HL-60 (cell line): ENCODE measurements around the gene TMEM44.

Experiments used
- GABPA ChIP-seq: IDR thresholded peaks from 2 replicates; pipeline ENCODE4 v1.6.1; 2012; ENCODE audit warnings: low read depth
- POLR2AphosphoS5 ChIP-seq: IDR thresholded peaks from 2 replicates; pipeline ENCODE4 v1.6.1; 2012; ENCODE audit warnings: low read depth
- REST ChIP-seq: IDR thresholded peaks from 2 replicates; pipeline ENCODE4 v1.6.1; 2012; ENCODE audit warnings: low read depth; ENCODE audit not compliant: insufficient replicate concordance
- SPI1 ChIP-seq: IDR thresholded peaks from 2 replicates; pipeline ENCODE4 v1.6.1; 2012; ENCODE audit warnings: low read depth, mild to moderate bottlenecking, borderline replicate concordance
- TF ChIP-seq, protein P1 (sequence below): IDR thresholded peaks from one replicate; pipeline ENCODE4 v1.5.1; 2011; ENCODE audit warnings: low read length, control low read depth, inconsistent platforms; ENCODE audit not compliant: insufficient read depth

DNA sequence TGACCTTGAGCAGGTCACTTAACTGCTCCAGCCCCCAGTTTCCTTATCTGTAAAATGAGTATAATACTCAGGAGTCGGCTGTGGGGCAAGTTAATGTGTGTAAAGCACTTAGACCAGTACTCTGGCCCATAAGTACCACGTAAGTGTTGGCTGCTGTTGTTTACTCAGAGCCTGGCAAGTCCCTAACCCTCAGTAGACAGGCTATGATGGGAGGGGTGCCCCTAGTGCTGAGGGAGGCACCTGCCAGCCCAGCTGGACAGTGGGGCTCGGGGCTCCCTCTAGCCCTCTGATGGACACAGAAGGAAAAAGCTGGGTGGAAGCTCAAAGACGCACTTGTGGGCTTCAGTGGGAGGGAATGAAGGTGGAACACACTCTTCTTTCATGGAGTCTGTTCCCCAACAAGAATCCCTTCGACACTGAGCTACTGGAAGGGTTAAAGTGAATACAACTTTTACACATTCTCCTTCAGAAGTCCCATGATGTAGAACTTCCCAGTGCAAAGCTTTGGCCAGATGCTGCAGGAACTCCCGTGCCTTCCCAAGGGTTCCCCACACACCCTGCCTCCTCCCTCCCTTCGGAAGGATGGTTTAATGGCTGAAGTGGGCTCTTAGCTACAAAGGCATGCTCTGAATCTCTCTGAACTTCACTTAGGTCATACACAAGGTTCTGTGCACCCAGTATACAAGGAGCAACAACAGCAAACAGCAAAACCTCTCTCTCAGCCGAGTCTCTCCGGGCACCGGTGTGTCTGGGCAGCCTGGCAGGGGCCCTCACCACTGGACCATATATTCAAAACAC is 25.4 kb downstream of the TMEM44 start:
- TF ChIP-seq, protein P1, sequence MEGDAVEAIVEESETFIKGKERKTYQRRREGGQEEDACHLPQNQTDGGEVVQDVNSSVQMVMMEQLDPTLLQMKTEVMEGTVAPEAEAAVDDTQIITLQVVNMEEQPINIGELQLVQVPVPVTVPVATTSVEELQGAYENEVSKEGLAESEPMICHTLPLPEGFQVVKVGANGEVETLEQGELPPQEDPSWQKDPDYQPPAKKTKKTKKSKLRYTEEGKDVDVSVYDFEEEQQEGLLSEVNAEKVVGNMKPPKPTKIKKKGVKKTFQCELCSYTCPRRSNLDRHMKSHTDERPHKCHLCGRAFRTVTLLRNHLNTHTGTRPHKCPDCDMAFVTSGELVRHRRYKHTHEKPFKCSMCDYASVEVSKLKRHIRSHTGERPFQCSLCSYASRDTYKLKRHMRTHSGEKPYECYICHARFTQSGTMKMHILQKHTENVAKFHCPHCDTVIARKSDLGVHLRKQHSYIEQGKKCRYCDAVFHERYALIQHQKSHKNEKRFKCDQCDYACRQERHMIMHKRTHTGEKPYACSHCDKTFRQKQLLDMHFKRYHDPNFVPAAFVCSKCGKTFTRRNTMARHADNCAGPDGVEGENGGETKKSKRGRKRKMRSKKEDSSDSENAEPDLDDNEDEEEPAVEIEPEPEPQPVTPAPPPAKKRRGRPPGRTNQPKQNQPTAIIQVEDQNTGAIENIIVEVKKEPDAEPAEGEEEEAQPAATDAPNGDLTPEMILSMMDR = no peak
- no peak for TF ChIP-seq GABPA
- TF ChIP-seq REST = no peak
- TF ChIP-seq POLR2AphosphoS5 = no peak
- TF ChIP-seq SPI1 = no peak
